NCI-H1105 (cell line): ENCODE results near the gene FAM161A.

Source experiments
- DNase-seq: peaks from one replicate; lab custom pipeline; 2025; lab: John Stamatoyannopoulos, UW

FAM161A gene

GRCh38 chr2:61785583-61785982, 68.3 kb downstream of the FAM161A start:
- DNase-seq: no peak

- no peak for DNase-seq
Measured at GRCh38 chr2:61784643-61785042, 69.2 kb downstream of the FAM161A start.

GRCh38 chr2:61775956-61776570, 77.8 kb downstream of the FAM161A start:
- DNase-seq: no peak
